HEK293T (cell line): ENCODE data around the gene CHD5.
A peak's percentile ranks its signal among the peaks of the same experiment; 100 is the strongest.

ENCODE experiments used
- CTCF ChIA-PET: fragments of 350-600 bp; formaldehyde crosslinking; extraction: SDS; loops from one replicate; lab custom pipeline; 2021; ENCODE audit warnings: antibody characterized with exemption, inconsistent platforms; lab: Yijun Ruan, JAX
- POLR2A ChIA-PET: fragments of 350-600 bp; formaldehyde crosslinking; extraction: SDS; loops from one replicate; lab custom pipeline; 2020; ENCODE audit warnings: antibody characterized with exemption, inconsistent platforms; lab: Yijun Ruan, JAX
- DNase-seq: peaks from one replicate; pipeline ENCODE4 v3.0.0; 2012; ENCODE audit warnings: mixed read lengths; ENCODE audit errors: extremely low spot score
- ARNT ChIP-seq: fragments of 450-650 bp; IDR thresholded peaks from 2 replicates; pipeline ENCODE4 v1.6.1; 2017; ENCODE audit warnings: mild to moderate bottlenecking
- BHLHE40 ChIP-seq: fragments of 450-650 bp; IDR thresholded peaks from 2 replicates; pipeline ENCODE4 v1.6.1; 2016; ENCODE audit warnings: mild to moderate bottlenecking, moderate library complexity, borderline replicate concordance
- CTBP1 ChIP-seq: fragments of 450-650 bp; IDR thresholded peaks from 2 replicates; pipeline ENCODE4 v1.6.1; 2016; ENCODE audit warnings: borderline replicate concordance
- ELF4 ChIP-seq: fragments of 450-650 bp; IDR thresholded peaks from 2 replicates; pipeline ENCODE4 v1.6.1; 2017; ENCODE audit warnings: antibody characterized with exemption
- FOXA1 ChIP-seq: fragments of 450-650 bp; IDR thresholded peaks from 2 replicates; pipeline ENCODE4 v1.6.1; 2016; ENCODE audit warnings: mild to moderate bottlenecking
- FOXK2 ChIP-seq: fragments of 450-650 bp; IDR thresholded peaks from 2 replicates; pipeline ENCODE4 v1.6.1; 2016; ENCODE audit warnings: mild to moderate bottlenecking
- FOXM1 ChIP-seq: fragments of 450-650 bp; IDR thresholded peaks from 2 replicates; pipeline ENCODE4 v1.6.1; 2017; ENCODE audit warnings: mild to moderate bottlenecking, borderline replicate concordance
- HDGF ChIP-seq: fragments of 450-650 bp; IDR thresholded peaks from 2 replicates; pipeline ENCODE4 v1.6.1; 2017; ENCODE audit warnings: antibody characterized with exemption, borderline replicate concordance
- L3MBTL2 ChIP-seq: fragments of 450-650 bp; conservative IDR thresholded peaks from 2 replicates; pipeline ENCODE4 v1.6.1; 2016; ENCODE audit warnings: mild to moderate bottlenecking
- LEF1 ChIP-seq: fragments of 450-650 bp; IDR thresholded peaks from 2 replicates; pipeline ENCODE4 v1.6.1; 2017; ENCODE audit warnings: mild to moderate bottlenecking, borderline replicate concordance
- NFRKB ChIP-seq: fragments of 450-650 bp; IDR thresholded peaks from 2 replicates; pipeline ENCODE4 v1.6.1; 2016; ENCODE audit warnings: mild to moderate bottlenecking, moderate library complexity
- SP1 ChIP-seq: fragments of 450-650 bp; IDR thresholded peaks from 2 replicates; pipeline ENCODE4 v1.6.1; 2017
- SUZ12 ChIP-seq: fragments of 450-650 bp; IDR thresholded peaks from 2 replicates; pipeline ENCODE4 v1.6.1; 2016; ENCODE audit warnings: mild to moderate bottlenecking
- TARDBP ChIP-seq: fragments of 450-650 bp; IDR thresholded peaks from 2 replicates; pipeline ENCODE4 v1.6.1; 2016
- ZNF384 ChIP-seq: fragments of 450-650 bp; IDR thresholded peaks from 2 replicates; pipeline ENCODE4 v1.6.1; 2016
- TF ChIP-seq, protein P1 (sequence below): fragments of 450-650 bp; IDR thresholded peaks from 2 replicates; pipeline ENCODE4 v1.6.1; 2016

Gene CHD5

DNA sequence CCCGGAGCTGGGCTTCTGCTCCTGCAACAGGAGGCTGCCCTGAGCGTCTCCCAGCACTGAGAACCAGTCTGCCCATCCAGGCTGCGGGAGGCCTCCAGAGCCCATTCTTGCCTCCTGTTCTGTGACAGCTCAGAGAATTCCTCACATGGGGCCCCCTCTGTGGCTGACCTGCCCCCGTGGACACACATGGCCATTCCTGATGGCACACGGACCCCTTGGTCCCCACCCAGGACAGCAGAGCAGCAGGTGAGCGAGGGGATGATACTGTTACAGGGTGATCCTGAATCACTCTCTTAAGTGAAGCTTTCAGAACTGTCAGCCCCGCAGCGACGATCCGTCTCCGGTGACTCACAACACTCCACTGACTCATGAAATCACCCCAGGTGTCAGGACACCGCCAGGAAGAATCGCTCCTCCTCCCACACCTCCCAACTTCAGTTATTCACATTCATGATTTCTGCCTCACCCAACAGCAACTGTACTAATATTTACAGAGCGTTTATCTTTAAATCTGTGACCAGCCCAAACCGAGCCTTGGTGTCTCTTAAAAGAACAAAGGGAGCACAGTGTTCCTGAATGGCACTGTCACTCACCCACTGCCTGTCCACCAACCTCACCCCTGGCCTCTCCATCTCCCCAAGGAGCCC lies 22.5 kb downstream of the CHD5 start:
- TF ChIP-seq BHLHE40, result no peak
- no peak for TF ChIP-seq L3MBTL2
- TF ChIP-seq ARNT, result no peak
- TF ChIP-seq LEF1, result no peak
- TF ChIP-seq, protein P1, sequence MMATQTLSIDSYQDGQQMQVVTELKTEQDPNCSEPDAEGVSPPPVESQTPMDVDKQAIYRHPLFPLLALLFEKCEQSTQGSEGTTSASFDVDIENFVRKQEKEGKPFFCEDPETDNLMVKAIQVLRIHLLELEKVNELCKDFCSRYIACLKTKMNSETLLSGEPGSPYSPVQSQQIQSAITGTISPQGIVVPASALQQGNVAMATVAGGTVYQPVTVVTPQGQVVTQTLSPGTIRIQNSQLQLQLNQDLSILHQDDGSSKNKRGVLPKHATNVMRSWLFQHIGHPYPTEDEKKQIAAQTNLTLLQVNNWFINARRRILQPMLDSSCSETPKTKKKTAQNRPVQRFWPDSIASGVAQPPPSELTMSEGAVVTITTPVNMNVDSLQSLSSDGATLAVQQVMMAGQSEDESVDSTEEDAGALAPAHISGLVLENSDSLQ, result peak; percentile 42; the same call in 1 of the 2 replicates
- no peak for TF ChIP-seq SUZ12
- DNase-seq, result no peak
- CTCF ChIA-PET, result interaction anchor here (1.3 to 1.8 kb wide), 2 partner anchors 9 to 47 kb away, joined by 5 read pairs; no protein-coding TSS in a partner anchor
- POLR2A ChIA-PET, result interaction anchor here (1.6 kb wide), 1 partner anchor 9 kb away, joined by 4 read pairs; no protein-coding TSS in a partner anchor

DNA sequence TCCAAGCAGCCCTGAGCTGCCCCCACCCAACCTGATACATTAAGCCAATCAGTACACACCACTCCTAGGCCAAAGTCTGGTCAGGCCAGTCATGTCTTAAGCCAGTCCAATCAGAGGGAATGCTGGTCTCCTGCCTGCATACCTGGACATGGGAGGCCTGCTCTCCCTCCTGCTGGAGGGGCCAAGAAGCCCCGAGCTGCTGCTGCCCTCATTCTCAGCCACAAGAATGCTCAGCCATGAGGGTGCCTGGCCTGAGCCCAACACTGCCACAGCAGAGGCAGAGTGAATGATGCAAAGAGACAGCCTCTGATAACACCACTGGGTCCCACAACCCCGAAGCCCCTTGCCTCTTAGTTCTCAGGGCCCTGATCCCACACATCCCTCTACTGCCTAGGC lies 23.0 kb downstream of the CHD5 start:
- DNase-seq, result no peak
- CTCF ChIA-PET, result interaction anchor here (1.8 kb wide), 1 partner anchor 47 kb away, joined by 5 read pairs; no protein-coding TSS in a partner anchor
- TF ChIP-seq BHLHE40, result no peak
- no peak for TF ChIP-seq FOXM1
- TF ChIP-seq, protein P1, result no peak
- TF ChIP-seq SUZ12, result no peak
- TF ChIP-seq ELF4, result no peak
- POLR2A ChIA-PET, result interaction anchor here (1.6 kb wide), 1 partner anchor 8 kb away, joined by 4 read pairs; no protein-coding TSS in a partner anchor

DNA sequence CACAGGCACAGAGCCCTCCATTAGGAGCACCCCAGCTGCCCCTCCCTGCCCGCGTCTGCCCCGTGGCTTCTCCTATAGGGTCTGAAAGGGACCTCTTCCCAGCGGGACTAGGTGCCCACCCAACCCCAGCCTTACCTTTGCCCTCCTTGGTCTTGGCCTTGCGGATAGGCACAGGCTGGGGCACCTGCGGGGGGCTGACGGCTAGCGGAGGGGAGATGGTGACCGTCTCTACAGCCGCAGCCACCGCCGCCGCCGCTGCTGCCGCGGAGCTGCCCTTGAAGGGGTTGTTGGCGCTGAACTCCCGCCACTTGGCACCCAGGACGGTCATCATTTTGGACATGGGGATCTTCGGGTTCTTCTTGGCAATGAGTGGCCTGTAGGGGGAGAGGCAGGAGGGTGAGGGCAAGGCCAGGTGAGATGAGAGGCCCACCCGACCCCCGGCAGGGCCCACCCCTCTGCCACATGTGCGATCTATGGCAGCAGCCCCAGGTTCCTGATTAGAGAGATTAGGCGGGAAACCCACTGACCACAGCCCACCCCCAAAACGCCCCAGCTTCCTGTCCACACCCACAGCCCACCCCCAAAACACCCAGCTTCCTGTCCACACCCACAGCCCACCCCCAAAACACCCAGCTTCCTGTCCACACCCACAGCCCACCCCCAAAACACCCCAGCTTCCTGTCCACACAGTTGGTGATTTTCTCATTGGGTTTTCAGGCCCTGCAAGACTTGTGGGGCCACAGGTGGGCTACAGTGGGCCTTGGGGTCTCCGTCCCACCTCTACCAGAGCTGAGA lies 25.4 kb downstream of the CHD5 start:
- ChIA-PET POLR2A (no interaction called here), CTCF (no interaction called here)
- TF ChIP-seq BHLHE40 (no peak), HDGF (no peak), FOXA1 (no peak), SP1 (no peak), ELF4 (no peak), FOXK2 (no peak), SUZ12 (no peak), NFRKB (no peak), FOXM1 (no peak), ZNF384 (no peak), CTBP1 (no peak), TARDBP (no peak)

DNA sequence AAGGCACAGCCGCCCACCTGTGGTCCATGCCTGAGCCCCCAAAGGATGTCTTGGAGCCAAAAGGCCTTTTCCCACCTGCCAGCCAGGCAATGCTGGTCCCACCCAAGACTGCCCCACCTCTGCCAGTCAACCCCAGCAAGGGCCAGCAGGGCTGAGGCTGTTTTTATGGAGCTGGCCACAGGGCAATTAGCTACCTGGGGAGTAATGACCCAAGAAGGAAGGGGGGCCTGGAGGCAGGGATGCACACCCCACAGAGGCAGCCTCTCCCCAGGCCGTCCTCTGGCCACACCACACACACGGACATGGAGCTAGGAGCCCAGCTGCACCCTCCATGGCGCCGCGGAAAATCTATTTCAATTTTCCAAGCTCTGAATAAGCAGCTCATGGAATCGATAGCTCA lies 27.2 kb downstream of the CHD5 start:
- ChIA-PET POLR2A (no interaction called here), CTCF (interaction anchor here (0.6 to 1.2 kb wide), 3 partner anchors 9 to 52 kb away, joined by 3 read pairs; no protein-coding TSS in a partner anchor)
- no peak for DNase-seq
- TF ChIP-seq SP1 (no peak), SUZ12 (no peak), TARDBP (no peak), FOXK2 (no peak), ELF4 (no peak), LEF1 (no peak), FOXM1 (no peak), ZNF384 (no peak), CTBP1 (no peak), NFRKB (no peak), FOXA1 (no peak), BHLHE40 (no peak), ARNT (no peak), L3MBTL2 (no peak), HDGF (no peak)
- TF ChIP-seq, protein P1, result no peak

More for the DNA sequence above, 25.4 kb downstream of the CHD5 start:
- no peak for DNase-seq

DNA sequence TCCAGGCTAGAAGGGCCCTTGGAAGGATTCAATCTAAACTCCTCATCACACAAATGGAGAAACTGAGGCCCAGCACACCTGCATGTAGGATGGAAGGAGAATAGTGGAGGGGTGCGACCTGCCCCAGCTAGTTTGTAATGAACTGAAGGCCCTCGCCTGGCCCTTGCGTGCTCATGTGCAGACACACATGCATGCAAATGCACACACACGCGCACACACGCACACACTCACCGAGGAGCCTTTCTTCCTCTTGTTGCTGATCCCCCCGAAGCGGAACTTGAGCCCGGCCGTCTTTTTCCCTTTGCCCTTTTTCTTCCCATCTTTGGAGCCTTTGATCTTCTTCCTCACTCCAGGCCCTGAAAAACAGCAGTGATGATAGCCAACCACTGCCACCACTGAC lies 27.9 kb downstream of the CHD5 start:
- CTCF ChIA-PET, result interaction anchor here (0.6 kb wide), 1 partner anchor 34 kb away, joined by 3 read pairs; no protein-coding TSS in a partner anchor
- POLR2A ChIA-PET, result no interaction called here
- no peak for DNase-seq
- TF ChIP-seq NFRKB (no peak), SUZ12 (no peak), ELF4 (no peak), LEF1 (no peak), FOXK2 (no peak), HDGF (no peak), TARDBP (no peak), FOXA1 (no peak), SP1 (no peak), ARNT (no peak), L3MBTL2 (no peak), ZNF384 (no peak), CTBP1 (no peak), BHLHE40 (no peak), FOXM1 (no peak)
- TF ChIP-seq, protein P1, result no peak
